GM21825 (cell line): ENCODE results near the gene MAPK10.
"Not testable (repeated sequence)": the region's sequence is repeated elsewhere in the genome, so short reads cannot be mapped to it uniquely, and the experiment has no call there.

ENCODE experiments used
- ATAC-seq: cut with Tn5 transposase; IDR thresholded peaks from one replicate; pipeline ENCODE4 v1.9.1; 2021; ENCODE audit warnings: mild to moderate bottlenecking, moderate library complexity; ENCODE audit not compliant: unreplicated experiment

Gene MAPK10

GRCh38 chr4:85993641-85994040, 366.2 kb downstream of the MAPK10 start:
- ATAC-seq, result no peak

GRCh38 chr4:85986266-85986665, 373.6 kb downstream of the MAPK10 start:
- no peak for ATAC-seq

- ATAC-seq, result peak; percentile 89
Measured at GRCh38 chr4:85979276-85979675, 380.6 kb downstream of the MAPK10 start.

- ATAC-seq, result no peak
Measured at GRCh38 chr4:85970535-85970934, 389.3 kb downstream of the MAPK10 start.

- no peak for ATAC-seq
Measured at GRCh38 chr4:85968945-85969819, 390.7 kb downstream of the MAPK10 start.

GRCh38 chr4:85967872-85968271, 392.0 kb downstream of the MAPK10 start:
- no peak for ATAC-seq

- ATAC-seq, result no peak
Measured at GRCh38 chr4:85966373-85966772, 393.5 kb downstream of the MAPK10 start.

GRCh38 chr4:85965529-85965928, 394.3 kb downstream of the MAPK10 start:
- ATAC-seq, result no peak

- ATAC-seq, result not testable (repeated sequence)
Measured at GRCh38 chr4:85965017-85965416, 394.8 kb downstream of the MAPK10 start.

GRCh38 chr4:85964298-85964697, 395.6 kb downstream of the MAPK10 start:
- no peak for ATAC-seq

- ATAC-seq, result no peak
Measured at GRCh38 chr4:85963231-85963630, 396.6 kb downstream of the MAPK10 start.

GRCh38 chr4:85961887-85962286, 398.0 kb downstream of the MAPK10 start:
- ATAC-seq, result no peak

- ATAC-seq, result no peak
Measured at GRCh38 chr4:85956293-85956945, 403.4 kb downstream of the MAPK10 start.

- no peak for ATAC-seq
Measured at GRCh38 chr4:85955620-85956292, 404.1 kb downstream of the MAPK10 start.

- no peak for ATAC-seq
Measured at GRCh38 chr4:85953651-85954018, 406.2 kb downstream of the MAPK10 start.

GRCh38 chr4:85952972-85953650, 406.7 kb downstream of the MAPK10 start:
- no peak for ATAC-seq

- ATAC-seq, result no peak
Measured at GRCh38 chr4:85952528-85952927, 407.3 kb downstream of the MAPK10 start.

GRCh38 chr4:85951099-85951498, 408.8 kb downstream of the MAPK10 start:
- no peak for ATAC-seq

- ATAC-seq, result no peak
Measured at GRCh38 chr4:85946821-85947220, 413.0 kb downstream of the MAPK10 start.

GRCh38 chr4:85942107-85942506, 417.7 kb downstream of the MAPK10 start:
- ATAC-seq, result no peak

GRCh38 chr4:85940151-85940550, 419.7 kb downstream of the MAPK10 start:
- no peak for ATAC-seq
